ENCODE results near the gene PLEKHN1.

Gene PLEKHN1

DNA sequence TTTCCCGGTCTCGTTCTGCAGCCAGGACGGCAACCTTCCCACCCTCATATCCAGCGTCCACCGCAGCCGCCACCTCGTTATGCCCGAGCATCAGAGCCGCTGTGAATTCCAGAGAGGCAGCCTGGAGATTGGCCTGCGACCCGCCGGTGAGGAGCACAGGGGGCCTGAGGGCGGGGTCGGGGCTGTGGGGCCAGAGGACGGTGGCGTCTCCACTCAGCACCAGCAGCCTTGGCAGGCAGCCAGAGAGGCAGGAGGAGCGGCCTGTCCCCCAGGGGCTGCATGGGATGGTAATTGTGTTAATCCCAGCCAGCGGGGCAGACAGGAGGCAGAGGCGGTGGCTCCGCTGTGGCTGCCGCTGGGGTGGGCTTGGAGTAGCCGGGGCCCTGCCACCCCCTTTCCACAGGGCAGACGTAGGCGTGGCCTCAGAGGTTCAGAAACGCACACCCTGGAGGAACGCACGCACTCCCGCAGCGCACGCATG is 30.5 kb upstream of the PLEKHN1 start:
- no peaks in the 10 kb centered on the region for H3K9me3 ChIP-seq
- no peak overlapping the region for H3K4me3 ChIP-seq
- peaks cover 81% of the 10 kb centered on the region for H3K4me1 ChIP-seq
- H3K4me2 ChIP-seq = peak overlapping the region; percentile 59
- no peak overlapping the region for H3K27ac ChIP-seq
- H3K27me3 ChIP-seq = peaks cover 64% of the 10 kb centered on the region
- no peak overlapping the region for H3K9ac ChIP-seq
- peaks cover 75% of the 10 kb centered on the region for H4K20me1 ChIP-seq
- H3K36me3 ChIP-seq = no peaks in the 10 kb centered on the region
- TF ChIP-seq Cebpa-rat (IDR thresholded peaks at IDR 0.05) = no peak

DNA sequence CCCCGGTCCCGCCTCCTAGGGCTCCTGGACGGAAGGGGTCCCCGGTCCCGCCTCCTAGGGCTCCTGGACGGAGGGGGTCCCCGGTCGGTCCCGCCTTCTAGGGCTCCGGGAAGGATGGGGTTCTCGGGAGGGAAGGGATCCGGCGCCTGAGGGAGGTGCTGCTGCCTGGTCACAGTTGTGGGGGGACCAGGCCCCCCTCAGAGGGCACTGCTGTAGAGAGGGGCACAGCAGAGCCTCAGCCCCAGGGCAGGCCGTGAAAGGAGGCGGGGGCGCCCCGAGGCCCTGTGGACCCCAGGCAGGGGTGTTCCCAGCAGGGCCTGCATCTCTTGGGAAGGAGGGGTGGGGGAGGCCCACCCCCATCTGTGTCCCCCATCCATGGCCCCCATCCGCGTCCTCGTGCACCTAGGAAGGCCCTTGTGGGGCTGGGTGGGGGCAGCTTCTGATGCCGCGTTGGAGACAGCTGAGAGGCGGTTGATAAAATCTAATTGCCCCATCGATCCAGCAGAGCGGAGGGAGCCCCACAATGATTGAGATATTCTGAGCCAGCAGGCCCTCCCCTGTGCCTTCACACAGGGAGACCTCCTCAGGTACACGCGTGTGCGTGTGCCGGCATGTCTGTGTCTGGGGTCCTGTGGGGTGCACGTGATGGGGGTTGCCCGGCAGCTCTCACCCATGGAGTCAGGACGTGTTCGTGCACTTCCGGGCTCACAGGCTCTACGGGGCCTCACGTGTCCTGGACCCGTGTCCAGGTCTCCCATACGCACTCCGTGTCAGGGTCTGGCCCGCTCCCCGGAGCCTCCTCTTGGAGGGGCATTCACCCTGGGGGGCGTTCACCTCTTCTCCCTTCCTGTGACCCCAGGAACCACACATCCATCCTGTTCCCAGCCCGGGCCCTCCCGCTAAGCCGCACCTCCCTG is 29.7 kb upstream of the PLEKHN1 start:
- Histone ChIP-seq H3K4me1 (peaks cover 81% of the 10 kb centered on the region), H3K27me3 (peaks cover 72% of the 10 kb centered on the region), H3K4me3 (no peak overlapping the region), H3K36me3 (no peaks in the 10 kb centered on the region), H3K9ac (no peak overlapping the region), H3K9me3 (no peaks in the 10 kb centered on the region), H3K27ac (no peak overlapping the region), H4K20me1 (peaks cover 79% of the 10 kb centered on the region), H3K4me2 (peak overlapping the region; percentile 59)
- TF ChIP-seq Cebpa-rat (IDR thresholded peaks at IDR 0.05) = no peak

GRCh38 chr1:937521-937920 is 28.8 kb upstream of the PLEKHN1 start:
- no peaks in the 10 kb centered on the region for H3K36me3 ChIP-seq
- H3K9me3 ChIP-seq = no peaks in the 10 kb centered on the region
- H3K27me3 ChIP-seq = peaks cover 81% of the 10 kb centered on the region
- H3K9ac ChIP-seq = no peak overlapping the region
- peak overlapping the region; percentile 90; the same call in 1 of the 2 replicates for H3K4me2 ChIP-seq
- H3K4me1 ChIP-seq = peaks cover 79% of the 10 kb centered on the region
- H4K20me1 ChIP-seq = peaks cover 79% of the 10 kb centered on the region
- no peak overlapping the region for H3K4me3 ChIP-seq
- TF ChIP-seq Cebpa-rat (IDR thresholded peaks at IDR 0.05) = no peak
- no peak overlapping the region for H3K27ac ChIP-seq

DNA sequence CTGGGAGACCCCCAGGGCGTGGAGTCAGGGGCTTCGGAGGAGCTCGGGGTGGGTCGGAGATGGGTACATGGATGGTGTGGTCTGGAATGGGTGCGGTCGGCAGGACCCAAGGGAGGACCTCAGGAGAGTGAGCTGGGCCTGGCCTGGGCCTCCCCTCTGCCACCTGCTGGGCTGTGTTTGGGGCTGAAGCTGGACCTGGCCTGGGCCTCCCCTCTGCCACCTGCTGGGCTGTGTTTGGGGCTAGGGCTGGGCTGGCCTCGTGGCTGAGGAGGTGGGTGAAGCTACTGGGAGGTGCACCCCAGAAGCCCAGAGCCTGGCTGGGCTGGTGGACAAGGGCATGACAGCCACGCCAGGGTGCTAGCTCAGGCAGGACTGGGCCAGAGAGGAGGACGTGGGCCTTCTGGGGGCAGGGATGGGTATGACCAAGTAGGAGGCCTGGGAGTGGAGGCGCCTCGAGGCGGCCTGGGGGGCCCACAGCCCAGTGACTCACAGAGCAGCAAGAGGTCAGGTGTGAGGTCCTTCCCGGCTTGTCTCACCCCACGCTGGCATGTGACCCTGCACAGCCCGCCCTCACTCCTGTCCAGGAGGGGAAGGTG is 28.1 kb upstream of the PLEKHN1 start:
- TF ChIP-seq Cebpa-rat (IDR thresholded peaks at IDR 0.05) = no peak
- Histone ChIP-seq H3K4me2 (peak overlapping the region; percentile 90), H3K9me3 (no peaks in the 10 kb centered on the region), H3K27ac (no peak overlapping the region), H3K36me3 (no peaks in the 10 kb centered on the region), H3K4me3 (no peak overlapping the region), H3K27me3 (peaks cover 81% of the 10 kb centered on the region), H3K4me1 (peaks cover 78% of the 10 kb centered on the region), H3K9ac (no peak overlapping the region), H4K20me1 (peaks cover 79% of the 10 kb centered on the region)

GRCh38 chr1:938711-939489 is 27.4 kb upstream of the PLEKHN1 start:
- Histone ChIP-seq H3K36me3 (peaks cover 4% of the 10 kb centered on the region), H3K9me3 (no peaks in the 10 kb centered on the region), H3K4me2 (peak overlapping the region; percentile 90), H3K27me3 (peaks cover 81% of the 10 kb centered on the region), H3K4me3 (no peak overlapping the region; the same call in 1 of the 2 replicates), H3K4me1 (peaks cover 78% of the 10 kb centered on the region), H3K27ac (no peak overlapping the region), H4K20me1 (peaks cover 84% of the 10 kb centered on the region), H3K9ac (no peak overlapping the region)
- no peak for TF ChIP-seq Cebpa-rat (IDR thresholded peaks at IDR 0.05)

- H4K20me1 ChIP-seq = peaks cover 91% of the 10 kb centered on the region
- 0 out of 2 replicates have a peak overlapping the region, but pooled peaks have one; percentile 24 for H3K9ac ChIP-seq
- peaks cover 88% of the 10 kb centered on the region for H3K27me3 ChIP-seq
- peak overlapping the region; percentile 63 for H3K4me3 ChIP-seq
- H3K36me3 ChIP-seq = peaks cover 9% of the 10 kb centered on the region
- no peak for TF ChIP-seq Cebpa-rat (IDR thresholded peaks at IDR 0.05)
- no peak overlapping the region for H3K27ac ChIP-seq
- H3K4me2 ChIP-seq = peak overlapping the region; percentile 90
- no peaks in the 10 kb centered on the region for H3K9me3 ChIP-seq
- H3K4me1 ChIP-seq = peaks cover 85% of the 10 kb centered on the region
These were observed 26.7 kb upstream of the PLEKHN1 start for GRCh38 chr1:939511-940106.

GRCh38 chr1:940107-941014 is 25.9 kb upstream of the PLEKHN1 start:
- peaks cover 15% of the 10 kb centered on the region for H3K36me3 ChIP-seq
- peaks cover 87% of the 10 kb centered on the region for H3K4me1 ChIP-seq
- peak overlapping the region; percentile 63 for H3K4me3 ChIP-seq
- H3K9ac ChIP-seq = 0 out of 2 replicates have a peak overlapping the region, but pooled peaks have one; percentile 24
- H3K27me3 ChIP-seq = peaks cover 81% of the 10 kb centered on the region
- TF ChIP-seq Cebpa-rat (IDR thresholded peaks at IDR 0.05) = no peak
- H3K27ac ChIP-seq = no peak overlapping the region
- peaks cover 93% of the 10 kb centered on the region for H4K20me1 ChIP-seq
- no peaks in the 10 kb centered on the region for H3K9me3 ChIP-seq
- peak overlapping the region; percentile 90 for H3K4me2 ChIP-seq

- Histone ChIP-seq H3K27ac (no peak overlapping the region), H3K9ac (0 out of 2 replicates have a peak overlapping the region, but pooled peaks have one; percentile 24), H3K27me3 (peaks cover 74% of the 10 kb centered on the region), H3K4me1 (peaks cover 87% of the 10 kb centered on the region), H4K20me1 (peaks cover 93% of the 10 kb centered on the region), H3K9me3 (no peaks in the 10 kb centered on the region), H3K4me3 (peak overlapping the region; percentile 63), H3K36me3 (peaks cover 22% of the 10 kb centered on the region), H3K4me2 (peak overlapping the region; percentile 90)
- TF ChIP-seq Cebpa-rat (IDR thresholded peaks at IDR 0.05) = no peak
These were observed 25.2 kb upstream of the PLEKHN1 start for GRCh38 chr1:941015-941587.

Measured in BLaER1 (cell line).